ENCODE data around the gene TRAFD1.
A peak's percentile ranks its signal among the peaks of the same experiment; 100 is the strongest.

The TRAFD1 gene

GRCh38 chr12:112160611-112161010, 35.3 kb downstream of the TRAFD1 start:
- DNase-seq (ENCODE audit: low spot score), result no peak

GRCh38 chr12:112161711-112162110, 36.4 kb downstream of the TRAFD1 start:
- peak; percentile 17 for DNase-seq (ENCODE audit: low spot score)

DNA sequence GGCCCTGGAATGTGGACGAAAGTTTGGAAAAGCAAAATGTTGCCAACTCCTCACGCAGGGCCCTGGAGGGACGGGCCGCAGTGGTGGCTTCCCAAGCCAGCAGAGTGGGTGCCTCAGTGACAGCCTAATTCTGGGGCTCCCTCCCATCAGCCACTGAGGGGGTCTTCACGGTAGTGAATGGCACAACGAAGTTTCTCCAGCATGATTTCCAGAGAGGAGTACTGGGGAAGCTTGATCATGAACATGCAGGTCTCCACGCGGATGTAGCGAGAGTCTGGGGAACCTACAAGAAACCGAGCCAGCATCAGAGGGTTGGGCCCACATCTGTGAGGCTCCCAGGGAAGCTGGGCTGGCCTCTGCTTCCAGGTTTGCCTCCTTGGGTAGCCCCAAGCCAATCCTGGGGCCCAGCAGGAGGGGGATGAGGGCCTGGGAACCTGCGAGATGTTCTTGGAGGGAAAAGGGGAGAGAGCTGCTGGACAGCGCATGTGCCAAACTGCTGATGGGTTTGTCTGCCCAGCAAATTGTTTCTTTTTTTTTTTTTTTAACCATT, 37.0 kb downstream of the TRAFD1 start:
- no peak for DNase-seq (ENCODE audit: low spot score)

DNA sequence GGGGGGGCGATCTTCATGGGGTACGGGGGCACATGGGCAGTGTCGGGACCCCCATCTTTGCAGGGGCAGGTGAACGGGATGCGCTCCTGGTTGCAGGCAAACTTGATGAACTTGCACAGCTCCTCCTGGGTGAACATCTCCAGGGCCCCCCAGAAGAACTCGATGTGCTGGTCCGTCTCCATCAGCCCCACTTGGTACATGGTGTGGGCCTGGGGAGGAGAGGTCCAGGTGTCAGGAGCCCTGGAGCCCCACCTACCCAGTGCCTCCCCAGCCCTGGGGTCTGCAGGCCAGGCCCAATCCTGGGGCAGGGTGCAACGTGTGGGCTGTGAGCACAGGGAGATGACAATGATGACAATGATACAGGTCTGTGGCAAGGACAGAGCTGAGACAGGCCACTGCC, 37.7 kb downstream of the TRAFD1 start:
- no peak for DNase-seq (ENCODE audit: low spot score)

GRCh38 chr12:112163471-112163991, 38.2 kb downstream of the TRAFD1 start:
- DNase-seq (ENCODE audit: low spot score), result no peak

- no peak for DNase-seq (ENCODE audit: low spot score)
Measured at GRCh38 chr12:112164011-112164660, 38.8 kb downstream of the TRAFD1 start.

DNA sequence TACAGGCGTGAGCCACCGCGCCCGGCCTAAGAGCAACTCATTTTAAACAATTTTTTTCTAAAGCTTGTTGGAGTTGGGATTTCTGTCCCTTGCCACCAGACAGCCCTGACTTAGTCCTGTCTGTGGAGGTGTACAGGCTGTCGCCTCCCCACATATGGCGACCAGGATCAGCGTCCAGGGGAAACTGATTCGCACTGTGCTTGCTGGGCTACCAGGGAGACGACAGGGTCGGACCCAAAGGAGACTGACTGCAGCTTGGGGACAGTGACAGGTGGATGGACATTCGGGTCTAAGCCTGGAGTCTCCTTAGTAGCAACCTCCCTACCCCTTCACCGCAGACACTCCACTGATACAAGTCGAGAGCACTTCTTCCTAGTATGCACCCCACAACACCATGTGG, 40.3 kb downstream of the TRAFD1 start:
- DNase-seq (ENCODE audit: low spot score), result no peak

- DNase-seq (ENCODE audit: low spot score), result no peak
Measured at GRCh38 chr12:112166051-112167015, 41.0 kb downstream of the TRAFD1 start.

GRCh38 chr12:112167031-112167461, 41.7 kb downstream of the TRAFD1 start:
- no peak for DNase-seq (ENCODE audit: low spot score)

GRCh38 chr12:112167718-112168525, 42.6 kb downstream of the TRAFD1 start:
- no peak for DNase-seq (ENCODE audit: low spot score)

GRCh38 chr12:112168561-112168971, 43.2 kb downstream of the TRAFD1 start:
- DNase-seq (ENCODE audit: low spot score), result no peak

DNA sequence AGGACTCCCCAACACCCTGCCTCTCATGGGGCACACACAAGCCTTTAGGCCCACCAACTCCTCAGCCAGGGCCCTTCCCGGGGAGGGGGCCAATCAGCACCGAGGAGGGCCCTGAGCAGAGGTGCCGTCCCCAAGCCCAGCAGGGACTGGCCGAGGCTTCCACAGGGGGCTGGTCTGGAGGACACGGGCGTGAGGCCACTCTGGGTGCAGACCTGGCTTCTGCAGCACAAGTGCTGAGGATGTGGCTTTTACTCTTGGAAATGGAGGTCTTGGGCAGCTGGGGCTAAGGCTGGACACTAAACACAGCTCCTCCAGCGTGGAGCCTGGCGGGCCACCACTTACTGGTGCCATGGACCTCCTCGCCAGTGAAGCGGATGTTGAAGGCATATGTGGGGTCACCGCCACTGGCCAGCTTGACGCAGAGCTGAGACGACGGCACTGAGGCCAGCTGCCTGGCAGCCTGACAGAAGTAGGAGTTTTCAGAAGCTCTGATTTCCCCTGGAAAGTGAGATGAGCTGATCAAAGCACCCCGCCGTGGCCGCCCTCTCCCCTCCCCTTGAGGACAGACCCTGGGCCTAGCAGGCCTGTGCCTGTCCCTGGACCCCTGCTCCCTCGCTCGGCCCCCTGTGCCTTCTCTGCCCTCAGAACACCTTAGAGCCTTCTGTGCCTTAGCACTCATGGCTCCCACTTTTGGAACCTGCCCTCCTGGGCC, 44.0 kb downstream of the TRAFD1 start:
- no peak for DNase-seq (ENCODE audit: low spot score)

- no peak for DNase-seq (ENCODE audit: low spot score)
Measured at GRCh38 chr12:112169966-112170365, 44.6 kb downstream of the TRAFD1 start.

GRCh38 chr12:112170376-112170775, 45.0 kb downstream of the TRAFD1 start:
- no peak for DNase-seq (ENCODE audit: low spot score)

DNA sequence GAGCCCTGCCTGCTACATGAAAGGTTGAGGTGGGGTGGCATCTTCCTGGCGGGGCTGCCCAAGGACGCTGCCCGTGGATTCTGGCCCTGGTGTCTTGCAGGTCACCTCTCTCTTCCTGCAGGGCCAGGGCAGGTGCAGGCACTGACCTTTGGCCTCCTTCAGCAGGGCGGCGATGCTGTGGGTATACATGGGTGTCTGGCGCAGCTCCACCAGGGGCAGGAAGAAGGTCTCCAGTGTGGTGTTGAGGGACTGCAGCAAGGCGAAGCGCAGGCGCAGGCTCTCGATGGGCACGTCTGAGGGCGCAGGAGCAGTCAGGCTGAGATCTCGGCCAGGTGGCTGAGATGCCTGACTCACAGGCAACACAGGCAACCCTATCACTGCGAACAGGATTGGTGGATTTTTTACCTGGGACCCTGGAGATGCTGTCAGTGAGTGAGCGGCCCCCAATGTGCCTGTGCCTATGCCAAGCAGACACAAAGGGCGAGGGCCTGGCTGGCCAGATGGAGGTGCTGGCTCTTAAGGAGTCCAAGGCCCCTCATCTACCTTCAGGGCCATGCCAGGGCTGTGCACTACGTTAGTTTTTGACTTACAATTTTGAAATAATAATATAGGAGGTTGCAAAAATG, 45.7 kb downstream of the TRAFD1 start:
- no peak for DNase-seq (ENCODE audit: low spot score)

DNA sequence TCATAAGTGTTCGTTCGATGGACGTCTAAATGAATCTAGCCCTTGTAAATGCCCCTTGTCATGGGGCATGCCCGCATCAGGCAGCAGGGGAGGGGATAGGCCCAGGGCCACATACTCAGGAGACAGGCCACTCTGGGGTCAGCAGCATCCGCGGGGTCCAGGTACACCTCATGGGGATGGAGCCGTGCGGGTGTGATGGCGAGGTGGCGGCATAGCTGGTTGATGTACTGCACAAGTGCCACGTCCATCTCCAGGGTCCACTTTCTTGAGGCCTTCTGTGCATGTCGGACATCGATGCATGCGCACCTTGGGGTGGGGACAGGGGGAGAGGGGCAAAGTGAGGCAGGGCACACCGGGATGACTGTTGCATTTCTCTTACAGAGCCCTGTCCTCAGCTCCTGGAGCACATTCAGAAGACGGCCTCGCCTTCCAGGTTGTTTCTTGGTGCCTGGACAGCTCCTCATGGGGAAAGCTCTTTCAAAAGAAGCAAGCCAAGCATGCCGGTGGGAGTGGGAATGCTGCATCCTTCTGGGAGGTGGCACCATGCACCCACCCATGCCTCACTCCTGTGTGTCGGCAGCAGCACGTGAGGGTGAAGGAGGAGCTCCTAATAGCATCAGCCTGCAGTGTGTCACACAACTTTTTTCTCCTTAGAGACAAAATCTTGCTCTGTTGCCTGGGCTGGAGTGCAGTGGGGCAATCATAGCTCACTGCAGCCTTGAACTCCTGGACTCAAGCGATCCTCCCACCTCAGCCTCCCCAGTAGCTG, 47.4 kb downstream of the TRAFD1 start:
- no peak for DNase-seq (ENCODE audit: low spot score)

DNA sequence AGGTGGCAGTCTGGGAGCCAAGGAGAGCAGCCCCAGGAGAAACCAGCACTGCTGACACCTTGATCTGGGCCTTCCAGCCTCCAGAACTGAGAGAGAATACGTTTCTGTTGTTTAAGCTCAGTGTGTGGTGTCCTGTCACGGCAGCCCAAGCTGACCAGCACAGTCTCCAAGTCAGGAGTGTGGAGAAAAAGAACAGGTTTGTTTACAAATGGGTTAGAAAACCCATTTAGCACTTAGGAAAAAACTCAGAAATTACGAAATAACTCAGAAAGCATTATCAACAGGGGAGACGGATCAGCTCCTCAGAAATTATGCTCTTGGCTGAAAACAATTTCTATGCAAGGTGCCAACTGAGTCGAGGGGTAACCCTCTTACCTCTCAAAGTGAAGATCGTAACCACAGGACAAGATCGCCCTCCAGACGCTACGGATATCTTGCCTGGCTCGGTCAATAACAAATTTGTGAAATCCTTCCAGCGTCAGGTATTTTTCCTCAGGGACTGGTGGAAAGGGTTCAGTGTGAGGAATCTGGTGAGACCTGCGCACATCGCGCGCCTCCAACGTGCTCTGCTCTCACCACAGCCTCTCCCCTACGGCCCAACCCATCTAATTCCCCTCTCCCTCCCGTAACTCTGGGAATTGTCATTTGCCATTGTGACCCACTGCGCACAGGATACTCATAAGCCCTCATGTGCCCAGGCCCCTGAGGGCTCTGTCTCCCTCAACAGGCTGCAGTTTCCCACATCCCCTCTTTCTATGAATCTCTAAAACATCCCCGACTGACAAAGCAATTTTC, 50.2 kb downstream of the TRAFD1 start:
- DNase-seq (ENCODE audit: low spot score), result no peak

GRCh38 chr12:112176321-112177010, 51.1 kb downstream of the TRAFD1 start:
- no peak for DNase-seq (ENCODE audit: low spot score)
